Inflammatory macrophage treated with lipopolysaccharide for 4 hours (primary cell): ENCODE measurements around the gene PYGB.

ENCODE experiments used
- DNase-seq: peaks from one replicate; pipeline ENCODE4 v3.0.0-alpha.2; 2020

PYGB gene

DNA sequence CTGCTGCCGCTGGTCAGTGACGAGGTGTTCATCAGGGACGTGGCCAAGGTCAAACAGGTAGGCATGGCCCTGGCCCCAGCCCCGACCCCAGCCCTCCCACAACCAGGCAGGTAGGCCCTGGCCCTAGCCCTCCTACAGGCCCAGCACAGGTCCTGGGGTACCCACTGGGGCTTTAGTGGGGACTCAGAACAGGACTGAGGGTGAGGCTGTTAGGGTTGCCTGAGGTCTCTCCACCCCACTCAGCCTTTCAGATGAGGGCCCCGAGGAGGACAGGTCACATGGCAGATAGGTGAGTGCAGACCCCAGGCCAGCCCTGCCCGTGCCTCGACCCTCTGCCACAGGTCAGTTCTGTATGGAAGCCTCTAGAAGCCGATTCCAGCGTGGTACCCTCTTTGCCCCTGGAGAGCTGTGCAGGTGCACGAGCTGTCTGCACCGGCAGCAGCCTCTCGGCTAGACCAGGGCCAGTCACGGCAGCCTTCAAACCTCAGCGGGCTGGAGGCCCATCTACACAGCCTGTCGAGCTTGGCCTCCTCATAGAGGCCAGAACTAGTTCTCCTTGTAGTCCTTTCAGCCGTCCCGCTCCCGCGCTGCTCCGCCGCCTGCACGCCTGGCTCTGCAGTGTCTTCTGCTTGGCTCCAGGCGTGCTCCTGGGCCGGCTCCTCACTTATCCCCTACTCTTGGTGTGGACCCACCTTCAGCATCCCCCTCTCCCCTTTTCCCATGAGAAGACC is 35.5 kb downstream of the PYGB start:
- no peak for DNase-seq

DNA sequence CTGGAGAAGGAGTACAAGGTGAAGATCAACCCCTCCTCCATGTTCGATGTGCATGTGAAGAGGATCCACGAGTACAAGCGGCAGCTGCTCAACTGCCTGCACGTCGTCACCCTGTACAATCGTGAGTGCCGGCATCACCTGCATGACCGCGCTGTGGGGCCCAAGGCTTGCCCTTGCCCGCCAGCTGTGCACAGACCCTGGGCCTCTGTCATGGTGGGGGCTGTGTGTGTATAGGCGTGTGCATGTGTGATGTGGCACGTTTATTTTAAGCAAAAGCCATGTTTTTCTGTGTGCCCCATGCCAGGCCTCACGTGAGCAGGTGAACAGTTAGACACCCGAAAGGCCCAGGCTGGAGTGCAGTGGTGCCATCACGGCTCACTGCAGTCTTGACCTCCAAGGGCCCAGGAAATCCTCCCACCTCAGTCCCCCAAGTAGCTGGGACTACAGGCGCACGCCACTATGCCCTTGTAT is 36.3 kb downstream of the PYGB start:
- no peak for DNase-seq

DNA sequence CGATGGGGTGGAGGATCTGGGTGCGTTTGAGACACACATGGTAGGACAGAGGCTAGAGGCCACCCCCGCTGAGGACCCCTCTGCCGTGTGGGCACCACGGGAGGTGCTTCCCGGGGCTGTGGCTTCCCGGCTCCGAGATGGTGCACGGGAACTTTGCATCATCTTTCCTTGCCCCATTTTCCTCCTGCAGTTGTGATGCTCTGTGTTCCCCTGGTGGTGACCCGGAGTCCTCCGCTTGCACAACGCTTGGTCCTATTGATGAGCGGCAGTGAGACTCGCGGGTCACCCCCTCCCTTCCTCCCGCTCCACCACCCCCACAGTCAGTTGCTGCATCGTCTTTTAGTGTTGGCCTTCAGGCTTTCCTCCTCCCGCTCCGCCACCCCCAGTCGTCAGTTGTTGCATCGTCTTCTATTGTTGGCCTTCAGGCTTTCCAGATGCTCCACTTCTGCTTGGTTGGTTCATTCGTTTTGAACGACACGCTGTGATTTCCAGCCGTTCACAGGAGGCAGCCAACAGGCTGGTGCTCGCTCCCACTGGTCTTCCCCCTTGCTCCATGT is 37.3 kb downstream of the PYGB start:
- no peak for DNase-seq

DNA sequence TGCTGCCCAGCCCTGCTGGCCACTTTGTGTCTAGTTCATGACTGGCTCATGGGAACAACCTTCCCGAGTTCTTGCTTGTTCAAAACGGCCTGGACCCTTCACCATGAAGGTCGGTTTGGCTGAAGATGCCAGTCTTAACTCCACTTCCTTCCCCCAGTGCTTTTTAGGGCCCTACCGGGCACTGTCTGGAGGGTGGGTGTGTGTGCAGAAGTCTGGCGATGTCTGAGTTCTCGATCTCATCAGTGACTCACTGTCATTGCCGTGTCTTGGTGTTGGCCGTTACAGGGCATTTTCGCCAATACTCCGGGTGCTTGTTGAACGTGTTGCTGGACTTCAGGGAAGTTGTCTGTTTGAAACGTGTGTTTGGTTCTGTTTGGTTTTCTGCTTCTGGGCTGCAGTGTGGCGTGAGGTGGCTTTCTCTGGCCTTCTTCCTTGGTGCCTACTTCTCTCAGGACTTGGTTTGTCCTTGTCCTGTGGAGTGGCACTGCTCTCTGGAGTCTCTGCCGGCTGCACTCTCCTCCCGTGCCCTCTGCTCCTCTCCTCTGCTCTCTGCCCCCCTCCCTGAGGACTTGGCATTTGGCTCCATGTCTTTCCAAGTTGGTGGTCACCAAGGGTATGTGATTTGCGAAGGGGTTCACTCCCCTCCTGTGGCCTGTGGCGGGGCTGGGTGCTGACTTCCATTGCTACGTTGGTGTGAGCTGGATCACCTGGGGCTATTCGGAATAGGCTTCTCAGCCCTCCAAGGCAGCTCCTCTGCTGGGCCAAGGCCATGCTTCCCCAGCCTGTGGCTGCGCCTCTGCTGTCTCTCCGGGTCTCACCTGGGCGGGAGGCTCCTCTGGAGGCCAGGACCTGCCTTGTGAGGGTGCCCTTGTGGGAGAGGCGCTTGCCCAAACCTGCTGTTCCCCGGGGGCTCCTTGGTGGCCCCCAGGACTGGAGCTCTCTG is 38.2 kb downstream of the PYGB start:
- DNase-seq: no peak

DNA sequence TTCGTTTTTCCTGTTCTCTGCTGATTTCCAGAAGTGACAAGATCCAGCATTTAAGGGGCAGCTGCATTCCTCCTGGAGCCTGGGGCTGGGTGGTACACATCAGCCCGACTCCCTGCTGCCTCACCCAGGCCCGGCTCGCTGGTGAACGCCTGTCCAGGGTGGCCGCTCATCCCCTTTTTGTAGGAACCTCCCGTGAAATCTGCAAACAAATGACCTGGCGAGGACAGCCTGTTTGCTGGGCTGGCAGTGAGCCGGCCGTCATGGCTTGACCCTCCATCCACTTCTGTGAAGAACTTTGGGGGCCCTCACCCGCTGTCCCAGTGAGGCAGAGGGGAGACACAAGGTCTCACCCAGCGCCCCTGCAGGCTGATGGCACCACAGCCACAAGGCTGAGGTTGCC is 39.0 kb downstream of the PYGB start:
- DNase-seq: no peak

DNA sequence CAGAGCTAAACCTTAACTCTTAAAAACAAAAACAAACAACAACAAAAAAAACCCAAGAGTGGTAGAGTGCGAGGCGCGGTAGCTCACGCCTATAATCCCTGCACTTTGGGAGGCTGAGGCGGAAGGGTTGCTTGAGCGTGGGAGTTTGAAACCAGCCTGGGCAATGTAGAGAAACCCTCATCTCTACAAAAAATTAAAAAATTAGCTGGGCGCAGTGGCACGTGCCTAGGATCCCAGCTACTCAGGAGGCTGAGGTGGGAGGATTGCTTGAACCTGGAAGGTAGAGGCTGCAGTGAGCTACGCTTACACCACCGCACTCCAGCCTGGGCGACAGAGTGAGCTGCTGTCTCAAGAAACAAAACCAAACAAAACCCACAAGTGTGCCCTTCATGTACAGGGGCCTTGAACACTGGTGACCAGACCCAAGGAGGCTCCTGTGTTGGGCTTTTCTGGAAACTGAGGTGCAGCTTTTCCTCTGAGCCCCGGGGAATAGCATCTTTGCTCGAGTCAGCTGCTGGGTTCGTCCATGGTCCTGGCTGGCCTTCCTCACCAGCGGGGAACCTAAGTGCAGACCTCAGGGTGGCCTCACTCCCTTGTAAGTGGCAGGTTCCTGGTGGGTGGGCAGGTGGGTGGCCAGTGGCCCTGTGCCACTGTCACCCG is 39.9 kb downstream of the PYGB start:
- DNase-seq: no peak

DNA sequence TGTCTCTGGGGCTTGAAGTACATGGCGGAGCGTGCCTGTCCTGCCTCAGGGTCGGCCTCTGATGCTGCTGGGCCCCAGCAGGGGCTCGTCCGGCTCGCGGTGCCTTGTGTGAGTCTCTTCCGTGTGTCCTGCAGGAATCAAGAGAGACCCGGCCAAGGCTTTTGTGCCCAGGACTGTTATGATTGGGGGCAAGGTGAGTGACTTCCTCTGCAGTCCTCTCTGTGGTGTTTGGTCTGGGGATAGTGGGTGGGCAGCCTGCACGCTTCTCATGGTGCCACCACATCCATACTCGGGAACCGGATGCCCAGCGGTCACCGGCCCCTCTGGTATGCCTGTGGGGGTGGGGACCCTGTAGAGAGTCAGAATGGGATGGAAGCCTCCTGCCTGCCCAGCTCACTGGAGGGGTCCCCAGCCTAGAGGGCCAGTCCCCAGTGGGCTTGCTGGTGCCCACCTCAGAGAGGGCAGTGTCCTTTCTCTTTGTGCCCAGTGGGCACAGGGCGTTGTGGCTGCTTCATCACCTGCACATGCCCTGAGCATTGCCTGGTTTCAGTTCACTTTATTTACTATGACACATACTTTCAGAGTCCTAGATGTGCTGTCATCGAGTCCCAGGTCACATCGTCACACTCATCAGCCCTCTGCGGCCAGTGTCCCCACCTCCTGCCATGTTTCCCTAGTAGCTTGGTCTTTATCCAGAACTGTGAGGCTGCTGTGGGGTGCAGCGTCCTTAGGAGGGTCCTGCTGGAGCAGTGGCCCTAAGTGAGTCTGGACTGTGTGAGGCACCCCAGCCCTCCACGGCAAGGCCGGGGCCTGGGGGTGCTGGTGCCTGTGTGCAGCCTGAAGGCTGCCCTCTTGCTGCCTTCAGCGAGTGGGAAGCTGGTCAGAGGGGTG is 40.7 kb downstream of the PYGB start:
- DNase-seq: peak; percentile 41

DNA sequence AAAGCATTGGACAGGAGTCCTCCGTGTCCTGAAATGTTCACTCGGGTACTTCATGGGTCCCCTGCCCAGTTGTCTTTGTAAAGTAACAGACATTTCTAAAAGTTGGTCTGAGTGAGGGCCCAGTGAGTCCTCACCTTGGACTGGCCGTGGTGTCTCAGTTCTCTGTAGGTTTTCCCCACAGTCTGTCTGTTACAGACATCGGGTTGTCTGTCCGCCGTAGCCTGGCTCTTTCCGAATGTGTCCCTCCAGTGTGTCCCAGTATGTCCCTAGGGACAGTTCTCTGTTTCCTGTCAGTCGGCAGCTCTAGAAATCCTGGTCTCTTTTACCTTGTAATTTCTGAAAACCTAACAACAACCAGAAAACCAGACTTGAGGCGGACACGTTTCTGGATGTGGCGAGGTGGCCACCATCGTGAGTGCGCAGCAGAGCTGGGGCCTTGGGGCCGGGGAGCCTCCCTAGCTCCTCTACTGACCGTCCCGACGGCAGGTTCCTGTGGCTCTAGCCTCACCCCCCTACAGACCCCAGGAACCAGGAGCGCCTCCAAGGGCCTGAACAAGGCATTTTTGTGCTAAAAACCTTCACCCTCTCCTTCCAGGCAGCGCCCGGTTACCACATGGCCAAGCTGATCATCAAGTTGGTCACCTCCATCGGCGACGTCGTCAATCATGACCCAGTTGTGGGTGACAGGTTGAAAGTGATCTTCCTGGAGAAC is 42.2 kb downstream of the PYGB start:
- no peak for DNase-seq

DNA sequence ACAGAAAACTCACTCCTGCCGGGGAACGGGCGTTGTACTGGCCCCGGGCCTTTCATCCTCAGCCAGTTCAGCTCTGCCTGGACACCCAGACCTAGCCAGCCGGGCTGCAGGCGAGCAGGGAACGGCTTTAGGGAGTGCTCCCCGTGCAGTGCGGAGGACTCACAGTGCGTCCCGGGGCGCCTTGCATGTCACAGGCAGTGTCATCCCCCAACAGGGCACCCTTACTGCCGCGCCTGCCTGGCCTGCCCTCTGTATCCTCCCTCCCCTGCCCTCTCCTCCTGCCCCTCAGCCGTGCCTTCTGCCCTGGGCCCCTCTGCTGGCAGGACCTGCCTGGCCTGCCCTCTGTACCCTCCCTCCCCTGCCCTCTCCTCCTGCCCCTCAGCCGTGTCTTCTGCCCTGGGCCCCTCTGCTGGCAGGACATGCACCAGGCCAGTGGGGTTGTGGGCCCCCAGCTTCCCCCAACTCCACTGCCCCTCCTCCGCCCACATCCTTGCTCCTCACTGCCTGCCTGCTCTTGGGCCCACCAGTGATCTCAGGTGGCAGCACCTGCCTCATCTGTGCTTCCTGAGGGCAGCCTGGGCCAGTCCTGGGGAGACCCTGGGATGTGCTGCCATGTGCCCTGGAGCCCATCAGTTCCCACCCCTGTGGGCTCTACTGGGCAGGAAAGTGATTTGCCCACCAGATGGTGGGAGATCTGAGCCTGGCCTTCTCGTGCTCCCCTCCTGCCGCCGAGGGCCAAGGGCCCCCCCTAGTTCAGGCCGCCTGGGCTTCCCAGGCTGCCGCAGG is 43.0 kb downstream of the PYGB start:
- DNase-seq: no peak

DNA sequence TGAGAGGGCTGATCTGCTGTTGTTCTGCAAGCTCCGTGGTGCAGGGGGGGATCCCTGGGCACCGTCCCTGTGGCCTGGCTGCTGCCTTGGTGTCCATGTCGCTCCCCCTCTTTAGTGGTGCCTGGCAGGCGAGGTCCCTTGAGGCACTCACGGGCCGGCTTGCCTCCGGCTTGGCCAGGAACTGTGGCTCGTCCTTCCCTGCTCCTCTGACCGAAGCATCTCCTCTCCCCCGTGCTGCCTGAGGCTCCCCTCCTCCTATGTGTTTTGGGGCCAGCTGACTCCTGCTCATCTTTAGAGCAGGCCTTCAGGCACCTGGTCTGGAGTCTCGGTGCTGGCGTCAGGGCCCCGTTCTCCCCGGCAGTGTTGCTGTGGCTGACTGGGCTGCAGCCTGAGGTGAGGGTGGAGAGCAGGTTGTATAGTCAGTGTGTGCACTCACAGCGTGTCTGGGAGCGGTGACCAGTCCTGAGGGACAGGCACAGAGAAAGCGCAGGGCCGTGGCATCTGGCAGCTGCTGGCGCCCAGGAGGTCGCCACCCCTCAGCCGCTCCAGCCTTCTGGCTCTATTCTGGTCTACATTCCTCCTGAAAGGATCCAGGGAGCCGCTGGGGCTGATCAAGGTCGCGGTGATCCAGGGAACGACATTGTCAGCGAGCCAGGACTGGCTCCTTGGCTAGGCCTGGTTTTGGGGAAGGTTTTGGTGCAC is 43.7 kb downstream of the PYGB start:
- DNase-seq: no peak

DNA sequence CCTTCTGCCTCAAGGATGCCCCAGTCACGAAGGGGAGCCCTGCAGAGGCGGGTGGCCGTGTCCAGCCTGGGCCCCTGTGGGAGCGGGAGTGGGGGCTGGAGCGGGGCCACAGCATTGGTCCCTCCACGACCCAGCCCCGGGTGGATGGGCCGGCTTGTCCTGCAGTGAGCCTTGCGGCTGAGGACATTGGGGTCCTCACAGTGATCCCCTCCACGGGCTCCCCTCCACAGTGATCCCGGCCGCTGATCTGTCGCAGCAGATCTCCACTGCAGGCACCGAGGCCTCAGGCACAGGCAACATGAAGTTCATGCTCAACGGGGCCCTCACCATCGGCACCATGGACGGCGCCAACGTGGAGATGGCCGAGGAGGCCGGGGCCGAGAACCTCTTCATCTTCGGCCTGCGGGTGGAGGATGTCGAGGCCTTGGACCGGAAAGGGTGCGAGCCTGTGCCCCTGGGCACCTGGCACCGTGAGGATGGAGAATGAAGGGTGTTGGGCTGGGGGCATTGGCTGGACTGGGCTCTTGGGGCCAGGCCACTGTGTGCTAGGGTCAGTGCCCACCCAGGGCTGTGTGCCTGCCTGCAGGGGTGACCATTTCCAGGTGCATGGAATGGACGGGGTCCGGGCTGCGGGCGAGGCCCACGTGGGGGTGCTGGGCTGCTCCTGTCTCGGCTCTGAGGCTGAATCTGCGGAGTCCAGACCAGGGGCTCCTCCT is 44.4 kb downstream of the PYGB start:
- DNase-seq: no peak

DNA sequence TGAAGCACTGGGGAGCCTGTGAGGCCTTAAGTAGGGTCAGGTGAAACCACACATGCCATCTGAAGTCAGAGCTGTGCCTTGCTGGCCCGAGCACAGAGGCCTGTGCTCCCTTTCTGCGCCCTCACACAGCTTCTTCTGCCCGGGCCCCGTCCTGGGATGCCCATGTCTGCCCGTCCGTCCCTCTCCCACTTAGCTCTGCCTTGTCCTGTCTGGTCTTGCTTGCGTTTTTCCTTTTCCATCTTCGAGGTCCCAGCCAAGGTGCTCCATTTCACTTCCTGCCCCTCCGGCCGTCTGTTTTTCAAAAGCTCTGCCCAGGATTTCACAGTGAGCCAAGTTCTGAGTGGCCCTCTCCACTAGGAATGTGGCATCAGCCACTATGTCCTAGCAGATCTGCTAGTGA is 45.6 kb downstream of the PYGB start:
- DNase-seq: no peak

DNA sequence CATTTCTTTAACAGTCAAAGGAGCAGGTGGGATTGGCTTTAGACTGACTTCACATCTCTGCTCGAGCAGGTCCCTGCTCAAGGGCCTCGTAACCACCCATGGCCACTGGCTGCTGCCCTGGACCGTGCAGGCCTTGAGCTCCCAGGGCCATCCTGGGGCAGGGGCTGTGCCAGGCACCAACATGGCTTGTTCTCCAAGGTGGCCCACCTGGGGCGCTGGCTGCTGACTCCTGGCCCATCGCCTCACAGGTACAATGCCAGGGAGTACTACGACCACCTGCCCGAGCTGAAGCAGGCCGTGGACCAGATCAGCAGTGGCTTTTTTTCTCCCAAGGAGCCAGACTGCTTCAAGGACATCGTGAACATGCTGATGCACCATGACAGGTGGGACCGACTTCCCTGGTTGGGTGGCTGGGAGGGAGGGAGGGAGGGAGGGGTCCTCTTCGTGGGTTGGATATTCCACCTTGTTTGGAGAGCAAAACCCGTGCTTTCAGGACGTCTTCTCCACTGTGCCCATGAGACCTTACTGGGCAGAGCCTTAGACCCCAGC is 46.1 kb downstream of the PYGB start:
- no peak for DNase-seq

DNA sequence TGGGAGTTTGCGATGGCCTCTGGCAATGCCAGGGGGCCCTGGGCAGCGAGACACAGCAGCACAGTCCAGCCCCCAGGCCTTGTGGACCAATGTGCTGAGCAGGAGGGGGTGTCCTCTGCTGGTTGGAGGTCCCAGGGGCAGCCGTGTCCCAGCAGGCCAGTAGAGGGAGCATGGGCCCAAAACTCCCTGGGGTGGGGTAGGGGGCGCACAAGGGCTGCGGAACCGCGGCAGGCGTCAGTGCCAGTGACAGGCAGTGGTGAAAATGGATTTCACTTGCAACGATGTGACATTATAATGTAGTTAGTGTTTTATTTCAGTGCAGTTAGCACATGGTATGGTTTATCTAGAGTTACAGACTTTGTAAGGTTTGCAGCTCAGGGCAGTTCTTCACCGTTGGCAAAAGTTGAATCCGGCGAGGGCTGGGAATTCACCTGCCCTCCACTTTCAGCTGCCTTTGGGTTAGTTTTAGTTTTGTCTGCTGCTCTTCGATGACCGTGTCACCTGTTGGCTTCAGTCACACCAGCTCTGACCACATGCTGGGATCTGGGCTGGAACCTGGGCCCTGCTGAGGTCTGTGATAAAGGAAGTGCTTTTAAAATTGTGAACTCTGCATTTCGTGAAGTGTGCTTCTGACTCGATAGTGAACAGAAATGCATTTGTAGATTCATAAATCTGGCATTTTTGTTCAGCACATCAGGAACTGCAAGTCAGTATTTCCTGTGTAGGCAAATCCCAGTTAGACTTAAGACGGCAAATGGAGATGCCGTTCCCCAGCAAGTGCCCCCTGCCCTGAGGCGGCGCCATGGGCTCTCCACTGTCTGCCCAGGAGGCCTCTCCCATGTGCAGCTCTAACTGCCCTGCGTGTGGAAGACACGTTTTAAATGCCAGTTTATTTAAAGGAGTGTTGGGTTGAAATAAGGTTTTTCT is 46.8 kb downstream of the PYGB start:
- peak; percentile 55 for DNase-seq

DNA sequence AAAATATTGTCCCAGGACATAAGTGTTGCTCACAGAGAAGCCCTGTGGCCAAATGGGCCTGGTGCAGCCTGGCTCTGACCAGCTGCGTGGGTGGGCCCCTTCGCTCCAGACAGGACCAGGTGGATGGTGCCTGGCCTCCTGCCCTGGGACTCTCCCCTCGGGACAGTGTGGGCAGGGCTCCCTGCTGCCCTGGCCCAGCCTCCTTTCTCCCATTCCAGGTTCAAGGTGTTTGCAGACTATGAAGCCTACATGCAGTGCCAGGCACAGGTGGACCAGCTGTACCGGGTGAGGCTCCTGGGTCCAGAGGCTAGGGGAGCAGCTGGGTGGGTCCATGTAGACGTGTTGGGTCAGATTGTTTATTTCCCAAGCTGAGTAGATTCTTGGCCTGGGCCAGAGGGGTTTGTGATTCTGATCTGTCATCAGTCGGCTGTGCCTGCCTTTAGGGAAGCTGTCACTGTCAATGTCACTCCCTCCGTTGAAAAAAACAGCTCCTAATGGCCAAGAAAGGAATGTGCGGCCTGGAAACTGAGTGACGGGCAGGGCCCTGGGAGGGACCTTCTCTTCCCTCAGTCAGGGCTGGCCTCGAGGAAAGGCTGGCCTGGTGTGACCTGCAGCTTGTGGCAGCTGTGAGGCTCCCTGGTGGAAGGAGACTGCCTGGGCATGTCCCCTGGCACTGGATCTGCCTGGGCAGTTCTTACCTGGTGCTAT is 47.7 kb downstream of the PYGB start:
- no peak for DNase-seq

DNA sequence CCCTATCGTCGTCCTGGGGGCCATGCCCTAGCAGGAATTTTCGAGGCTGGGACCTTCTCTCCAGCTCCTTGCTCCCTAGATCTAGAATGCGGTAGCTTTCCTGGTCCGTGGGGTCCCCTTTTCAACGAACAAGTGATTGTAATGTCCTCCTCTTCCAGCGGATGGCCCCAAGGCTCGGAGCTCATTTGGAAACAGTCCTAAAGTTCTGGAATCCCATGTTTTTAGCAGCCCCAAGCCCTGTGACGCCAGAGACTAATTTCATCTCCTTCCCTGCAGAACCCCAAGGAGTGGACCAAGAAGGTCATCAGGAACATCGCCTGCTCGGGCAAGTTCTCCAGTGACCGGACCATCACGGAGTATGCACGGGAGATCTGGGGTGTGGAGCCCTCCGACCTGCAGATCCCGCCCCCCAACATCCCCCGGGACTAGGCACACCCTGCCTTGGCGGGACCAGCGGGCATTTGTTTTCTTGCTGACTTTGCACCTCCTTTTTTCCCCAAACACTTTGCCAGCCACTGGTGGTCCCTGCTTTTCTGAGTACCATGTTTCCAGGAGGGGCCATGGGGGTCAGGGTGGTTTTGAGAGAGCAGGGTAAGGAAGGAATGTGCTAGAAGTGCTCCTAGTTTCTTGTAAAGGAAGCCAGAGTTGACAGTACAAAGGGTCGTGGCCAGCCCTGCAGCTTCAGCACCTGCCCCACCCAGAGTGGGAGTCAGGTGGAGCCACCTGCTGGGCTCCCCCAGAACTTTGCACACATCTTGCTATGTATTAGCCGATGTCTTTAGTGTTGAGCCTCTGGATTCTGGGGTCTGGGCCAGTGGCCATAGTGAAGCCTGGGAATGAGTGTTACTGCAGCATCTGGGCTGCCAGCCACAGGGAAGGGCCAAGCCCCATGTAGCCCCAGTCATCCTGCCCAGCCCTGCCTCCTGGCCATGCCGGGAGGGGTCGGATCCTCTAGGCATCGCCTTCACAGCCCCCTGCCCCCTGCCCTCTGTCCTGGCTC is 48.5 kb downstream of the PYGB start:
- no peak for DNase-seq
